Ascending aorta (tissue), 2 donors: ENCODE measurements around the gene TGFB1I1. TPM values are rescaled to one million over a fixed set of nuclear protein-coding genes. Genes with fewer than 3 reads are reported as not detected.

Source experiments
- DNase-seq, 2 donors: peaks; one replicate each; pipeline ENCODE4 v3.0.0-alpha.2; 2019; ENCODE audit warnings: low spot score in 2 of 2
- H3K27ac ChIP-seq, 2 donors: fragments of 200-600 bp; sonication (generic); one replicate each; pipeline ENCODE4 v1.5.1; 2016 to 2017; ENCODE audit warnings: mild to moderate bottlenecking in 1 of 2
- H3K27me3 ChIP-seq: fragments of 200-600 bp; sonication (generic); one replicate; pipeline ENCODE4 v1.5.1; 2017
- H3K36me3 ChIP-seq, 2 donors: fragments of 200-600 bp; sonication (generic); one replicate each; pipeline ENCODE4 v1.5.1; 2016
- H3K4me1 ChIP-seq, 2 donors: fragments of 200-600 bp; sonication (generic); one replicate each; pipeline ENCODE4 v1.5.1; 2016 to 2017; ENCODE audit warnings: mild to moderate bottlenecking in 1 of 2
- H3K4me3 ChIP-seq, 2 donors: fragments of 200-600 bp; sonication (generic); one replicate each; pipeline ENCODE4 v1.5.1; 2016 to 2017; ENCODE audit warnings: mild to moderate bottlenecking in 1 of 2
- H3K9me3 ChIP-seq, 2 donors: fragments of 200-600 bp; sonication (generic); one replicate each; pipeline ENCODE4 v1.5.1; 2016
- CTCF ChIP-seq, 3 experiments: fragments of 200-600 bp in 2 of 3; fragments of 450-650 bp in 1 of 3; sonication (generic) in 2 of 3; IDR thresholded peaks; one replicate each; pipeline ENCODE4 v1.5.1; 2016 to 2019; ENCODE audit warnings: antibody characterized with exemption in 3 of 3, mild to moderate bottlenecking in 1 of 3, moderate library complexity in 1 of 3
- intact Hi-C: fragments of 100-400 bp; cut with DNase I; formaldehyde crosslinking; loops from one replicate; pipeline ENCODE4 v1.15.1; 2023
- total RNA-seq: library from RNA; depleted of rRNA; stranded (reverse); fragments of >200 nt; gene quantifications from one replicate; pipeline ENCODE4 v1.1.0, GENCODE V29; 2016

The TGFB1I1 gene
- total RNA-seq, 1 donor from 2014 or later: 325 TPM

- Histone ChIP-seq H3K4me3 (no peak overlapping the region), H3K27ac (no peak overlapping the region), H3K4me1 (peaks cover 0 to 4% of the 10 kb centered on the region in 2 donors), H3K27me3 (no peaks in the 10 kb centered on the region), H3K36me3 (no peaks in the 10 kb centered on the region), H3K9me3 (no peaks in the 10 kb centered on the region)
- no peak for DNase-seq
- intact Hi-C loops: no loop called here
- TF ChIP-seq CTCF (IDR thresholded peaks at IDR 0.05): no peak
Observed at GRCh38 chr16:31428638-31429247, 43.2 kb upstream of the TGFB1I1 start.

- Histone ChIP-seq H3K4me3 (no peak overlapping the region), H3K27me3 (no peaks in the 10 kb centered on the region), H3K27ac (no peak overlapping the region), H3K36me3 (no peaks in the 10 kb centered on the region), H3K9me3 (no peaks in the 10 kb centered on the region), H3K4me1 (peaks cover 0 to 4% of the 10 kb centered on the region in 2 donors)
- intact Hi-C loops: no loop called here
- no peak for DNase-seq
- TF ChIP-seq CTCF (IDR thresholded peaks at IDR 0.05): no peak
Observed at GRCh38 chr16:31429314-31429713, 42.6 kb upstream of the TGFB1I1 start.

- Histone ChIP-seq H3K9me3 (no peaks in the 10 kb centered on the region), H3K4me3 (no peak overlapping the region), H3K27me3 (no peaks in the 10 kb centered on the region), H3K27ac (no peak overlapping the region), H3K36me3 (no peaks in the 10 kb centered on the region), H3K4me1 (peaks cover 0 to 4% of the 10 kb centered on the region in 2 donors)
- DNase-seq: no peak
- TF ChIP-seq CTCF (IDR thresholded peaks at IDR 0.05): no peak
- intact Hi-C loops: no loop called here
Observed at GRCh38 chr16:31429796-31430195, 42.2 kb upstream of the TGFB1I1 start.

- TF ChIP-seq CTCF (IDR thresholded peaks at IDR 0.05): no peak
- H3K4me1 ChIP-seq: peaks cover 0 to 4% of the 10 kb centered on the region in 2 donors
- no peaks in the 10 kb centered on the region for H3K9me3 ChIP-seq
- DNase-seq: no peak
- H3K4me3 ChIP-seq: no peak overlapping the region
- no peak overlapping the region for H3K27ac ChIP-seq
- intact Hi-C loops: no loop called here
- H3K36me3 ChIP-seq: no peaks in the 10 kb centered on the region
- H3K27me3 ChIP-seq: no peaks in the 10 kb centered on the region
Observed at GRCh38 chr16:31430380-31431052, 41.4 kb upstream of the TGFB1I1 start.

- no peak for DNase-seq
- intact Hi-C loops: no loop called here
- Histone ChIP-seq H3K27me3 (no peaks in the 10 kb centered on the region), H3K4me1 (no peaks in the 10 kb centered on the region), H3K27ac (no peak overlapping the region), H3K36me3 (no peaks in the 10 kb centered on the region), H3K4me3 (no peak overlapping the region), H3K9me3 (no peaks in the 10 kb centered on the region)
- TF ChIP-seq CTCF (IDR thresholded peaks at IDR 0.05): no peak
Observed at GRCh38 chr16:31435341-31436220, 36.4 kb upstream of the TGFB1I1 start.
